SU-DHL-6 (cell line): ENCODE data around the gene FAM83G.
"Not testable (repeated sequence)": the region's sequence is repeated elsewhere in the genome, so short reads cannot be mapped to it uniquely, and the experiment has no call there.

Experiments
- H2AFZ ChIP-seq: fragments of 200-600 bp; sonication (generic); 2 replicates; pipeline ENCODE4 v1.6.1; 2014; ENCODE audit warnings: low read depth, mild to moderate bottlenecking, moderate library complexity, mixed read lengths, antibody characterized with exemption, low read length; ENCODE audit not compliant: severe bottlenecking
- H3F3A ChIP-seq: fragments of 200-600 bp; shearing (Covaris generic); 2 replicates; pipeline ENCODE4 v1.6.0; 2016; ENCODE audit warnings: antibody characterized with exemption, mild to moderate bottlenecking; ENCODE audit not compliant: insufficient read depth
- H3K27ac ChIP-seq: fragments of 200-600 bp; sonication (generic); 2 replicates; pipeline ENCODE4 v1.5.1; 2016; ENCODE audit warnings: low read depth, mild to moderate bottlenecking, low read length, moderate library complexity, mixed read lengths
- H3K27me3 ChIP-seq: fragments of 200-600 bp; sonication (generic), shearing (Covaris generic); 2 replicates; pipeline ENCODE4 v1.6.0; 2014; ENCODE audit warnings: mild to moderate bottlenecking, low read length
- H3K36me3 ChIP-seq: fragments of 200-600 bp; sonication (generic); 2 replicates; pipeline ENCODE4 v1.6.1; 2014; ENCODE audit warnings: mild to moderate bottlenecking, low read length, mixed read lengths
- H3K4me2 ChIP-seq: fragments of 300-600, 200-600 bp; shearing (Covaris generic), sonication (generic); 2 replicates; pipeline ENCODE4 v1.6.0; 2014; ENCODE audit warnings: low read length, low read depth, mild to moderate bottlenecking; ENCODE audit not compliant: poor library complexity, severe bottlenecking
- H3K4me3 ChIP-seq: fragments of 200-600 bp; sonication (generic); 2 replicates; pipeline ENCODE4 v1.5.1; 2014; ENCODE audit warnings: antibody characterized with exemption, low read length, mild to moderate bottlenecking, mixed read lengths; ENCODE audit not compliant: insufficient read depth, poor library complexity, severe bottlenecking
- H3K79me2 ChIP-seq: fragments of 200-600 bp; sonication (generic); 2 replicates; pipeline ENCODE4 v1.6.1; 2014; ENCODE audit warnings: mild to moderate bottlenecking, low read length, moderate library complexity; ENCODE audit not compliant: insufficient read depth
- H3K9ac ChIP-seq: fragments of 200-600 bp; sonication (generic); 2 replicates; pipeline ENCODE4 v1.7.0; 2014; ENCODE audit warnings: mild to moderate bottlenecking, low read length
- H3K9me2 ChIP-seq: fragments of 200-600 bp; sonication (generic); replicated peaks from 2 replicates; pipeline ENCODE4 v1.6.1; 2014; ENCODE audit warnings: low read length; ENCODE audit not compliant: insufficient read depth
- H3K9me3 ChIP-seq: fragments of 200-600 bp; sonication (generic); 2 replicates; pipeline ENCODE4 v1.6.1; 2014; ENCODE audit warnings: low read length, mixed read lengths; ENCODE audit not compliant: insufficient read depth
- H4K20me1 ChIP-seq: fragments of 200-600 bp; sonication (generic); 2 replicates; pipeline ENCODE4 v1.6.1; 2014; ENCODE audit warnings: low read depth, mild to moderate bottlenecking, antibody characterized with exemption, low read length, moderate library complexity, mixed read lengths
- EZH2phosphoT487 ChIP-seq: fragments of 200-600 bp; sonication (generic), shearing (Covaris generic); conservative IDR thresholded peaks from 2 replicates; pipeline ENCODE4 v1.6.1; 2018; ENCODE audit warnings: mild to moderate bottlenecking, antibody characterized with exemption, low read length, moderate library complexity, mixed read lengths
- TF ChIP-seq, protein P1 (sequence below): fragments of 200-600 bp; sonication (generic); IDR thresholded peaks from one replicate; pipeline ENCODE4 v1.5.1; 2017; ENCODE audit warnings: antibody characterized with exemption, mild to moderate bottlenecking, low read length, moderate library complexity; ENCODE audit not compliant: insufficient read depth, poor library complexity, severe bottlenecking

FAM83G gene

DNA sequence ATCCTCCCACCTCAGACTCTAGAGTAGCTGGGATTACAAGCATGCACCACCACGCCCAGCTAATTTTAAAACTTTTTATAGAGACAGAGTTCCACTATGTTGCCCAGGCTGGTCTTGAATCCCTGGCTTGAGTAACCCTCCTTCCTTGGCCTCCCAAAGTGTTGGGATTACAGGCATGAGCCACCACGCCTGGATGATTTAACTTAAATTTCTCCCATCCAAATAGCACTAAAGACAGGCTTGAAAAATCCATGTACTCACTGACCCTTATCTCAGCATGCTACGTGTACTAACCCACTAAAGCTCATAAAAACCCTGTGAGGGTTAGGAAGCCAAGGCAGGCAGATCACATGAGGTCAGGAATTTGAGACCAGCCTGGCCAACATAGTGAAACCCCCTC lies 48.0 kb downstream of the FAM83G start:
- Histone ChIP-seq H3K4me3 (no peak overlapping the region), H3K79me2 (no peaks in the 10 kb centered on the region), H3K36me3 (no peaks in the 10 kb centered on the region), H3K9me3 (no peaks in the 10 kb centered on the region), H3F3A (no peaks in the 10 kb centered on the region), H3K27me3 (no peaks in the 10 kb centered on the region), H4K20me1 (no peaks in the 10 kb centered on the region), H3K4me2 (no peak overlapping the region), H3K9me2 (no peaks in the 10 kb centered on the region), H3K27ac (no peak overlapping the region), H2AFZ (no peak overlapping the region), H3K9ac (no peak overlapping the region)
- no peak for TF ChIP-seq EZH2phosphoT487
- TF ChIP-seq, protein P1, sequence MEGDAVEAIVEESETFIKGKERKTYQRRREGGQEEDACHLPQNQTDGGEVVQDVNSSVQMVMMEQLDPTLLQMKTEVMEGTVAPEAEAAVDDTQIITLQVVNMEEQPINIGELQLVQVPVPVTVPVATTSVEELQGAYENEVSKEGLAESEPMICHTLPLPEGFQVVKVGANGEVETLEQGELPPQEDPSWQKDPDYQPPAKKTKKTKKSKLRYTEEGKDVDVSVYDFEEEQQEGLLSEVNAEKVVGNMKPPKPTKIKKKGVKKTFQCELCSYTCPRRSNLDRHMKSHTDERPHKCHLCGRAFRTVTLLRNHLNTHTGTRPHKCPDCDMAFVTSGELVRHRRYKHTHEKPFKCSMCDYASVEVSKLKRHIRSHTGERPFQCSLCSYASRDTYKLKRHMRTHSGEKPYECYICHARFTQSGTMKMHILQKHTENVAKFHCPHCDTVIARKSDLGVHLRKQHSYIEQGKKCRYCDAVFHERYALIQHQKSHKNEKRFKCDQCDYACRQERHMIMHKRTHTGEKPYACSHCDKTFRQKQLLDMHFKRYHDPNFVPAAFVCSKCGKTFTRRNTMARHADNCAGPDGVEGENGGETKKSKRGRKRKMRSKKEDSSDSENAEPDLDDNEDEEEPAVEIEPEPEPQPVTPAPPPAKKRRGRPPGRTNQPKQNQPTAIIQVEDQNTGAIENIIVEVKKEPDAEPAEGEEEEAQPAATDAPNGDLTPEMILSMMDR = no peak

DNA sequence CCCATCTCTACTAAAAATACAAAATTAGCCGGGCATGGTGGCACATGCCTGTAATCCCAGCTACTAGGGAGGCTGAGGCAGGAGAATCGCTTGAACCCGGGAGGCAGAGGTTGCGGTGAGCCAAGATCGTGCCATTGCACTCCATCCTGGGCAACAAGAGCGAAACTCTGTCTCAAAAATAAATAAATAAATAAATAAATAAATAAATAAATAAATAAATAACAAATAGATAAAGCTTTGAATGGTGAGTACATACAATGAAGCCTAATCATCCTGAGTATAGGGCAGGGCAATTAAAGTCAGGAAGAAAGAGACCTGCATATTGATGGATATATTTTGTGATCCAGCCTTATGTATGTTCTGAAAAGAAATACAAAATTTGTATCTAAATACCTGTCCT lies 48.5 kb downstream of the FAM83G start:
- not testable (repeated sequence) for H3K27ac ChIP-seq, H3K27me3 ChIP-seq, H3K4me2 ChIP-seq, H2AFZ ChIP-seq, H3F3A ChIP-seq, H4K20me1 ChIP-seq, H3K9me3 ChIP-seq, H3K36me3 ChIP-seq, H3K79me2 ChIP-seq, H3K9ac ChIP-seq, H3K9me2 ChIP-seq, H3K4me3 ChIP-seq

DNA sequence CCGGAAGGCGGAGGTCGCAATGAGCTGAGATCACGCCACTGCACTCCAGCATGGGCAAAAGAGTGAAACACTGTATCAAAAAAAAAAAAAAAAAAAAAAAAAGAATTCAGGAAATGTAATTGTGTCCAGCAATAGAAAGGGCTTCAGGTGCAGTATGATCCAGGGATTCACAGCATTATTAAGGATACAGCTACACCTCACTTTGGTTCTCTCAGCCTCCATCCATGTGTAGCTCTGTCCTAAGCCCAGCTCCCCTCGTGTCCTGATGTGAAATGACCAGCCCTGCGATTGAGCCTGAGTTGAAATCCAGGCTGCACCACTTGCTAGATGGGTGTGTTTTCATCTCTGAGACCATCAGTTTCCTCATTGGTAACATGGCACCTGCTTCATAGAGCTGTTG lies 49.6 kb downstream of the FAM83G start:
- Histone ChIP-seq H3K9me2 (no peaks in the 10 kb centered on the region), H3K9me3 (no peaks in the 10 kb centered on the region), H3K4me3 (no peak overlapping the region), H3K36me3 (no peaks in the 10 kb centered on the region), H2AFZ (no peak overlapping the region), H3K27me3 (no peaks in the 10 kb centered on the region), H3K79me2 (no peaks in the 10 kb centered on the region), H4K20me1 (no peaks in the 10 kb centered on the region), H3K9ac (no peak overlapping the region), H3F3A (no peaks in the 10 kb centered on the region), H3K4me2 (no peak overlapping the region), H3K27ac (no peak overlapping the region)
- TF ChIP-seq EZH2phosphoT487 = no peak
- TF ChIP-seq, protein P1 = no peak

DNA sequence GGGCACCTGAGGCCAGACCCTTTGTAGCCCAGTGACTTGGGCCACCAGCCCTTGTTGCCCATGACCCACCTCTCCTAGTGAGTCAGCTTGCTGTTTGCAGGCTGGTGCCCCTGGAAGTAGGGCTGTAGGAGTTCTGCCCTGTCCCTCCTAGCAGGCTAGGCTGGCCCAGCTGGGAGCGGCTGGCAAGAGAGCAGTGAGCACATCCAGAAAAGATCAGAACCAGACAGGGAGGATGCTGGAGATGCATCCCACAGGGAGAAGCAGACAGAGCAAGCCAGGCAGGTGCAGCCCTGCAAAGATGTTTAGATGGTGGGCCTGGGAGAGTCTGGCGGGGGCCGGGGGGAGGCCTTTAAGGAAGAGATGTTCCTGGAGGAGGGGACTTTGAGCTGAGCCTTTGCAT lies 50.2 kb downstream of the FAM83G start:
- TF ChIP-seq, protein P1 = no peak
- no peak for TF ChIP-seq EZH2phosphoT487
- H2AFZ ChIP-seq = no peak overlapping the region
- H3K4me3 ChIP-seq = no peak overlapping the region
- H4K20me1 ChIP-seq = no peaks in the 10 kb centered on the region
- H3K9me3 ChIP-seq = no peaks in the 10 kb centered on the region
- H3K4me2 ChIP-seq = no peak overlapping the region
- no peaks in the 10 kb centered on the region for H3F3A ChIP-seq
- no peak overlapping the region for H3K9ac ChIP-seq
- no peaks in the 10 kb centered on the region for H3K9me2 ChIP-seq
- H3K79me2 ChIP-seq = no peaks in the 10 kb centered on the region
- no peaks in the 10 kb centered on the region for H3K36me3 ChIP-seq
- no peaks in the 10 kb centered on the region for H3K27me3 ChIP-seq
- H3K27ac ChIP-seq = no peak overlapping the region
